ENCODE results near the gene SCNN1G. TPM values are rescaled to one million over a fixed set of nuclear protein-coding genes. Genes with fewer than 3 reads are reported as not detected.

SCNN1G gene
- total RNA-seq, 4 donors from 2014 or later: 0.54 to 2.6 (median 1.4) TPM; not detected in 1

DNA sequence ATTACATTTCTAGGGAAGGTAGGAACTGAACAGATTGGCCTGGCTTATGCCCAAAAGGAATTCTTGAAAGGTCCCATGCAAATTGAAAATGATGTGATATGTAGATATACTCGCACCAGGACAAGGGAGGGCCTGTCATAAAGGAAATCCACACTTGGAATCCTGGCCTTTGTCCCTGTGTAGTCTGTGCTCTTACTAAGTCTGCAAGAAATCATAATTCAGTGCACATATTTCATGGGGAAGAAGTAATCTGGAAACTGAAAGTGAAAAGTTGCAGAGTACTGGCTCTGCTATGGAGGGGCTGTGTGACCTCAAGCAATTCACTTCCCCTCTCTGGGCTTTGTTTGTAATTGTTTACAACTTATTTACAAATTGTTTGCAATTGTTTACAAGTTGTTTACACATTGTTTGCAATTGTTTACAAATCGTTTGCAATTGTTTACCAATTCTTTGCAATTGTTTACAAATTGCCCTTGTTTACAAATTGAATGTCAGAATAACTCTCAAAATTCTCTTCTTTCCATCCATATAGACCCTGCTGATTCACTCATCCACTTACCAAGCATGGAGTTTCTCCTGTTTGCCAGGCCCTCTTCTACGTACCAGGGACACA lies 12.9 kb downstream of the SCNN1G start:
- no peak overlapping the region for H3K4me3 ChIP-seq
- no peaks in the 10 kb centered on the region for H3K9me3 ChIP-seq
- TF ChIP-seq, protein P1, sequence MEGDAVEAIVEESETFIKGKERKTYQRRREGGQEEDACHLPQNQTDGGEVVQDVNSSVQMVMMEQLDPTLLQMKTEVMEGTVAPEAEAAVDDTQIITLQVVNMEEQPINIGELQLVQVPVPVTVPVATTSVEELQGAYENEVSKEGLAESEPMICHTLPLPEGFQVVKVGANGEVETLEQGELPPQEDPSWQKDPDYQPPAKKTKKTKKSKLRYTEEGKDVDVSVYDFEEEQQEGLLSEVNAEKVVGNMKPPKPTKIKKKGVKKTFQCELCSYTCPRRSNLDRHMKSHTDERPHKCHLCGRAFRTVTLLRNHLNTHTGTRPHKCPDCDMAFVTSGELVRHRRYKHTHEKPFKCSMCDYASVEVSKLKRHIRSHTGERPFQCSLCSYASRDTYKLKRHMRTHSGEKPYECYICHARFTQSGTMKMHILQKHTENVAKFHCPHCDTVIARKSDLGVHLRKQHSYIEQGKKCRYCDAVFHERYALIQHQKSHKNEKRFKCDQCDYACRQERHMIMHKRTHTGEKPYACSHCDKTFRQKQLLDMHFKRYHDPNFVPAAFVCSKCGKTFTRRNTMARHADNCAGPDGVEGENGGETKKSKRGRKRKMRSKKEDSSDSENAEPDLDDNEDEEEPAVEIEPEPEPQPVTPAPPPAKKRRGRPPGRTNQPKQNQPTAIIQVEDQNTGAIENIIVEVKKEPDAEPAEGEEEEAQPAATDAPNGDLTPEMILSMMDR (IDR thresholded peaks at IDR 0.05): no peak
- no peak for TF ChIP-seq POLR2A (IDR thresholded peaks at IDR 0.05)
- H3K4me1 ChIP-seq: peaks cover 0 to 15% (median 0%) of the 10 kb centered on the region in 4 donors
- DNase-seq: no peak
- H3K36me3 ChIP-seq: no peaks in the 10 kb centered on the region
- no peaks in the 10 kb centered on the region for H3K27me3 ChIP-seq
- H3K27ac ChIP-seq: peak overlapping the region in 3 of 4 donors; percentile 3 to 17 (median 5)

DNA sequence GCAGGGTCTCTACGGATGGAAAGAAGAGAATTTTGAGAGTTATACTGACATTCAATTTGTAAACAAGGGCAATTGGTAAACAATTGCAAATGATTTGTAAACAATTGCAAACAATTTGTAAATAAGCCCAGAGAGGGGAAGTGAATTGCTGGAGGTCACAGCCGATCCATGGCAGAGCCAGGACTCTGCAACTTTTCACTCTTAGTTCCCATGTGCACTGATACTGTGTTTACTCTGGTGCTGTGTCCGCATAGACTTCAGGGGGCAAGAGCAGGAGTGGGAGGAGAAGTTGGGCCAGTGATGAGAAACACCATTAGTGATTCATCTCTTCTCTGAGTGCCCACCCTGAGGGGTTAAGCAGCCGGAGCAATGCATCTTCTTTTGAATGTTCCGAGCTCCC lies 14.0 kb downstream of the SCNN1G start:
- Histone ChIP-seq H3K9me3 (no peaks in the 10 kb centered on the region), H3K27ac (peak overlapping the region in 1 of 4 donors; percentile 5), H3K4me3 (no peak overlapping the region), H3K4me1 (peaks cover 0 to 15% (median 0%) of the 10 kb centered on the region in 4 donors), H3K36me3 (no peaks in the 10 kb centered on the region), H3K27me3 (no peaks in the 10 kb centered on the region)
- TF ChIP-seq, protein P1 (IDR thresholded peaks at IDR 0.05): no peak
- TF ChIP-seq POLR2A (IDR thresholded peaks at IDR 0.05): no peak
- DNase-seq: no peak

DNA sequence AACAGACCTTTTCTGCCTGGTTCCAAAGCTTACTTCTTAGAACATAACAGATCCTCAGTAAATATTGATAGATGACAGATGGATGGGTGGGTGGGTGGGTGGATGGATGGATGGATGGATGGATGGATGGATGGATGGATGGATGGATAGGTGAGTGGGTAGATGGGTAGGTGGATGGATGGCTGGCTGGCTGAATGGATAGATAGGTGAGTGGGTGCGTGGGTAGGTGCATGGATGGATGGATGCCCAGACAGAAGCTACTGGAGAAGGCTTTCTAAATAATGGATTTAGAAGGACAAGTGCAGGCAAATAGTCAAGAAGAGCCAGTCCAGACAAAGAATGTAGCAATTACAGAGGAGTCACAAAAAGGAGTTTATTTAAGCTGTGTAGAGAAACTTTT lies 19.6 kb downstream of the SCNN1G start:
- H3K27me3 ChIP-seq: no peaks in the 10 kb centered on the region
- DNase-seq: no peak
- no peak overlapping the region for H3K27ac ChIP-seq
- no peaks in the 10 kb centered on the region for H3K4me1 ChIP-seq
- no peak overlapping the region for H3K4me3 ChIP-seq
- H3K36me3 ChIP-seq: no peaks in the 10 kb centered on the region
- H3K9me3 ChIP-seq: no peaks in the 10 kb centered on the region
- TF ChIP-seq, protein P1 (IDR thresholded peaks at IDR 0.05): no peak
- TF ChIP-seq POLR2A (IDR thresholded peaks at IDR 0.05): no peak

DNA sequence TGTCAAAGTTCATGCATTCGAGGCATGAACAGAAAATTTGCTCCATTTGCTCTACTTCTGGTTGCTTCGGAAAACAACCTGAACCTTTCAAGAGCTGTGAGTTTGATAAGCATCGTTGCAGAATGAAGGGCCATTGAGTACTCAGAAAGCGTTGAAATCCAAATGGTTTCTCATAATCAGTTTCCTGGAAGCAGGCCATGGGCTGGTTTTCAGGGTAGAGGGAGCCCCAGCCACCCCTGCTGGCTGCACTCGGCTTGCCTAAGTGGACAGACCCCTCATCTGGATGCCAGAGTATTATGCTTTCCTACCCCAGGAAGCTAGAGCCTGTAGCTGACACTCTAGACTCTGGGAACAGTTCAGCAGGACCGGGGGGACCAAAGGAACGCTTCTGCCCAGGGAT lies 24.4 kb downstream of the SCNN1G start:
- no peaks in the 10 kb centered on the region for H3K4me1 ChIP-seq
- DNase-seq: no peak
- TF ChIP-seq, protein P1 (IDR thresholded peaks at IDR 0.05): no peak
- TF ChIP-seq POLR2A (IDR thresholded peaks at IDR 0.05): no peak
- H3K4me3 ChIP-seq: no peak overlapping the region
- H3K9me3 ChIP-seq: no peaks in the 10 kb centered on the region
- no peaks in the 10 kb centered on the region for H3K27me3 ChIP-seq
- H3K27ac ChIP-seq: no peak overlapping the region
- no peaks in the 10 kb centered on the region for H3K36me3 ChIP-seq

DNA sequence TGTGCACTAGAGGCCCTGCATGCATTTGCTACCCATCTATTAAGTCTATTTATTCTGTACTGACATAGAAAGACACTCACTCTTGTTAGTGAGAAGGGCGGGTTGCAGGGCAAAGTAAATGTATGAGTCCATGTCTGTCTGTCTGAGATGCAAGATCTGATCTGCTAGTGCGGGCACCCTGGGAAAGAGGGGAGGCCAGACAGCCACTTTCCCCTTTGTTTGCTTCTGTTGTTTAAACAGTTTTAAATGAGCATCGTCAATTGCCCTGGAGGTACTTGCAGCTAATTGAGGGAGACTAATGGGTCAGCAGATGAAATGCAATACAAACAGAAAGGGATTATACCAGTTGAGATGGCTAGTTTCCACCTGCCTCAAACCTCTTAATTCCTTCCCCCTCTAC lies 24.9 kb downstream of the SCNN1G start:
- Histone ChIP-seq H3K36me3 (no peaks in the 10 kb centered on the region), H3K4me3 (no peak overlapping the region), H3K27me3 (no peaks in the 10 kb centered on the region), H3K27ac (no peak overlapping the region), H3K4me1 (no peaks in the 10 kb centered on the region), H3K9me3 (no peaks in the 10 kb centered on the region)
- DNase-seq: no peak
- TF ChIP-seq, protein P1 (IDR thresholded peaks at IDR 0.05): no peak
- no peak for TF ChIP-seq POLR2A (IDR thresholded peaks at IDR 0.05)

DNA sequence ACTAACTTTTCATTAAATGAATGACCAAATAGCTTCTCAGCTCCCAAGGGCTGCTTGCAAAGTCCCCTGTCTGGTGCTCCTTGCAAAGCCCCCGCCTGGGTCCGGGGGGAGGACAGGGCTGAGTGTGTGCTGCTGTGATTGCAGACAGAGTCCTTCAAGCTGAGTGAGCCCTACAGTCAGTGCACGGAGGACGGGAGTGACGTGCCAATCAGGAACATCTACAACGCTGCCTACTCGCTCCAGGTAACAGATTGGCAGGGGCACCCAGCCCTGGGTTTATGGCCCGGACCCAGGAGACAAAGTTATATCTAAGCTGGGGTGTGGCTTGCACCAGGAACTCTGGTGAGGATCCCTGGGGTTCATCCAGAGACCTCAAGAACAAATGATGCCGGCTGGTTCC lies 27.1 kb downstream of the SCNN1G start:
- no peak overlapping the region for H3K4me3 ChIP-seq
- no peak for DNase-seq
- no peak overlapping the region for H3K27ac ChIP-seq
- TF ChIP-seq, protein P1 (IDR thresholded peaks at IDR 0.05): no peak
- TF ChIP-seq POLR2A (IDR thresholded peaks at IDR 0.05): no peak
- no peaks in the 10 kb centered on the region for H3K9me3 ChIP-seq
- no peaks in the 10 kb centered on the region for H3K36me3 ChIP-seq
- no peaks in the 10 kb centered on the region for H3K27me3 ChIP-seq
- H3K4me1 ChIP-seq: no peaks in the 10 kb centered on the region
